GM12878 (cell line): Measurements from ENCODE around the gene TNKS1BP1. TPM values are rescaled to one million over a fixed set of nuclear protein-coding genes. Genes with fewer than 3 reads are reported as not detected.

Source experiments
- ATAC-seq: fragments of 200-7000 bp; cut with Tn5 transposase; 3 replicates; pipeline ENCODE4 v1.9.1; 2020; ENCODE audit warnings: mild to moderate bottlenecking, moderate library complexity
- BruUV-seq: library from RNA; stranded (reverse); fragments of 400-500 nt; replicated peaks from 2 replicates; lab custom pipeline; 2021; lab: Mats Ljungman, UMichigan
- CTCF ChIA-PET: fragments of 300-600 bp; sonication (Branson Sonifier 250); formaldehyde crosslinking; extraction: SDS; loops from one replicate; lab custom pipeline; 2021; ENCODE audit warnings: inconsistent platforms; lab: Yijun Ruan, JAX
- POLR2A ChIA-PET: fragments of 350-600 bp; formaldehyde crosslinking; extraction: SDS; loops from one replicate; lab custom pipeline; 2021; ENCODE audit warnings: inconsistent platforms; lab: Charles Lee
- RAD21 ChIA-PET: fragments of 300-600 bp; sonication (Branson Sonifier 250); formaldehyde crosslinking; loops from one replicate; lab custom pipeline; 2023; ENCODE audit warnings: antibody characterized with exemption; ENCODE audit not compliant: unreplicated experiment; lab: Charles Lee
- SMC1A ChIA-PET: fragments of 300-600 bp; sonication (Branson Sonifier 250); formaldehyde crosslinking; loops from one replicate; lab custom pipeline; 2023; ENCODE audit not compliant: unreplicated experiment, uncharacterized antibody; lab: Charles Lee
- DNase-seq: peaks from one replicate; pipeline ENCODE4 v3.0.0-alpha.2; 2011; ENCODE audit warnings: low read depth, low spot score
- FAIRE-seq: peaks from 3 replicates; lab custom pipeline; 2011; peaks lifted over from hg19 to GRCh38; lab: Jason Lieb, UNC
- H2AFZ ChIP-seq: 2 replicates; pipeline ENCODE4 v1.6.0; 2011; ENCODE audit warnings: low read depth, low read length, control low read depth; ENCODE audit not compliant: control insufficient read depth
- H3K27ac ChIP-seq: 2 replicates; pipeline ENCODE4 v1.5.1; 2011; ENCODE audit warnings: control low read depth; ENCODE audit not compliant: control insufficient read depth, insufficient read depth
- H3K27me3 ChIP-seq, 2 experiments: replicated peaks in 1 of 2; 2 replicates each; pipeline versions ENCODE4 v1.6.0 to v1.6.1; 2011; ENCODE audit warnings: low read length in 1 of 2; ENCODE audit not compliant: control insufficient read depth in 2 of 2, insufficient read depth in 2 of 2
- H3K36me3 ChIP-seq, 2 experiments: 2 replicates each; pipeline ENCODE4 v1.5.1; 2011; ENCODE audit warnings: low read length in 1 of 2; ENCODE audit not compliant: control insufficient read depth in 2 of 2, insufficient read depth in 2 of 2
- H3K4me1 ChIP-seq: 2 replicates; pipeline ENCODE4 v1.6.1; 2011; ENCODE audit warnings: mild to moderate bottlenecking, low read length, moderate library complexity, mixed read lengths; ENCODE audit not compliant: control insufficient read depth, insufficient read depth
- H3K4me2 ChIP-seq: 2 replicates; pipeline ENCODE4 v1.6.0; 2011; ENCODE audit warnings: control low read depth; ENCODE audit not compliant: control insufficient read depth, insufficient read depth
- H3K4me3 ChIP-seq: fragments of 200-600 bp; sonication (generic); 2 replicates; pipeline ENCODE4 v1.5.1; 2016
- H3K79me2 ChIP-seq: 2 replicates; pipeline ENCODE4 v1.6.0; 2011; ENCODE audit warnings: low read length; ENCODE audit not compliant: control insufficient read depth, insufficient read depth
- H3K9ac ChIP-seq: 2 replicates; pipeline ENCODE4 v1.8.0; 2011; ENCODE audit warnings: low read length, control low read depth, mixed read lengths; ENCODE audit not compliant: control insufficient read depth, insufficient read depth
- H3K9me3 ChIP-seq: replicated peaks from 3 replicates; pipeline ENCODE4 v1.5.1; 2011; ENCODE audit warnings: mild to moderate bottlenecking, low read length; ENCODE audit not compliant: control insufficient read depth, insufficient read depth
- H4K20me1 ChIP-seq: 2 replicates; pipeline ENCODE4 v1.6.0; 2011; ENCODE audit not compliant: control insufficient read depth, insufficient read depth
- CHD2 ChIP-seq: IDR thresholded peaks from 2 replicates; pipeline ENCODE4 v1.6.1; 2011; ENCODE audit warnings: low read depth, low read length, improper control_type of control experiment, borderline replicate concordance
- ETV6 ChIP-seq, 2 experiments: fragments of 450-650 bp in 1 of 2; IDR thresholded peaks in 1 of 2; conservative IDR thresholded peaks in 1 of 2; 2 replicates each; pipeline ENCODE4 v1.6.1; 2014; ENCODE audit warnings: antibody characterized with exemption in 1 of 2, borderline replicate concordance in 1 of 2, low read depth in 1 of 2, mild to moderate bottlenecking in 1 of 2, moderate library complexity in 1 of 2
- FOXK2 ChIP-seq: fragments of 450-650 bp; IDR thresholded peaks from 2 replicates; pipeline ENCODE4 v1.6.1; 2017; ENCODE audit warnings: mild to moderate bottlenecking, moderate library complexity
- NFYA ChIP-seq: IDR thresholded peaks from 2 replicates; pipeline ENCODE4 v1.6.1; 2011; ENCODE audit warnings: low read depth, mild to moderate bottlenecking, low read length, improper control_type of control experiment, borderline replicate concordance
- POLR2AphosphoS5 ChIP-seq: IDR thresholded peaks from 2 replicates; pipeline ENCODE4 v1.6.1; 2011; ENCODE audit warnings: mild to moderate bottlenecking, low read length, inconsistent platforms
- SMAD5 ChIP-seq: IDR thresholded peaks from 2 replicates; pipeline ENCODE4 v1.6.1; 2016; ENCODE audit warnings: antibody characterized with exemption, low read depth
- TCF7 ChIP-seq: IDR thresholded peaks from 2 replicates; pipeline ENCODE4 v1.6.1; 2014; ENCODE audit warnings: antibody characterized with exemption, borderline replicate concordance
- WRNIP1 ChIP-seq: IDR thresholded peaks from 2 replicates; pipeline ENCODE4 v1.6.1; 2011; ENCODE audit warnings: low read depth, low read length, improper control_type of control experiment, borderline replicate concordance
- WGBS: methylation state at CpG from one replicate; pipeline ENCODE4 v1.1.6; 2016; ENCODE audit warnings: low lambda C conversion rate; ENCODE audit not compliant: insufficient replicate concordance, insufficient coverage; ENCODE audit errors: missing lambda C conversion rate; 5-methylcytosine and 5-hydroxymethylcytosine counted together
- in situ Hi-C: fragments of 300-500 bp; cut with MboI; formaldehyde crosslinking; loops from 9 replicates; pipeline ENCODE4 v1.14.3; 2018; ENCODE audit warnings: mixed read lengths
- intact Hi-C: fragments of 100-400 bp; cut with micrococcal nuclease; formaldehyde crosslinking; loops from one replicate; pipeline ENCODE4 v1.14.2; 2022; ENCODE audit not compliant: unreplicated experiment
- polyA plus RNA-seq, 11 experiments: library from polyadenylated mRNA; depleted of rRNA in 4 of 11; unstranded in 6 of 11; stranded (reverse) in 5 of 11; fragments of >200 nt; fragmentation: Nextera tagmentation in 4 of 11; fragmentation: Illumina TruSeq in 1 of 11; extraction: Ambion mirVana in 4 of 11; extraction: Trizol in 1 of 11; gene quantifications; 1 replicate in 1 of 11; 2 replicates in 10 of 11; pipeline versions ENCODE4 v1.2.1 to v1.2.3, GENCODE V29; 2011 to 2016; ENCODE audit warnings: inconsistent platforms in 2 of 11, missing spikeins in 2 of 11, low read depth in 1 of 11
- total RNA-seq, 4 experiments: library from RNA; depleted of rRNA in 3 of 4; stranded (reverse); fragments of >200 nt in 3 of 4; fragmentation: Illumina TruSeq in 1 of 4; extraction: Trizol in 1 of 4; gene quantifications; 2 replicates each; pipeline versions ENCODE4 v1.2.1 to v1.2.3, GENCODE V29; 2013 to 2021
- TF ChIP-seq, protein P1 (sequence below): fragments of 450-650 bp; formaldehyde crosslinking; IDR thresholded peaks from 2 replicates; pipeline ENCODE4 v1.4.0; 2020; ENCODE audit warnings: mild to moderate bottlenecking, moderate library complexity
- TF ChIP-seq, protein P2 (sequence below): fragments of 150-350 bp; IDR thresholded peaks from 2 replicates; pipeline ENCODE4 v1.6.1; 2016; ENCODE audit warnings: low read depth, low read length

TNKS1BP1 gene
- total and polyA plus RNA-seq, 10 of the 15 experiments (the other 5 are each of a cell fraction or from before 2014, with no cell fraction given): 0.26 to 15.8 (median 4.3) TPM

DNA sequence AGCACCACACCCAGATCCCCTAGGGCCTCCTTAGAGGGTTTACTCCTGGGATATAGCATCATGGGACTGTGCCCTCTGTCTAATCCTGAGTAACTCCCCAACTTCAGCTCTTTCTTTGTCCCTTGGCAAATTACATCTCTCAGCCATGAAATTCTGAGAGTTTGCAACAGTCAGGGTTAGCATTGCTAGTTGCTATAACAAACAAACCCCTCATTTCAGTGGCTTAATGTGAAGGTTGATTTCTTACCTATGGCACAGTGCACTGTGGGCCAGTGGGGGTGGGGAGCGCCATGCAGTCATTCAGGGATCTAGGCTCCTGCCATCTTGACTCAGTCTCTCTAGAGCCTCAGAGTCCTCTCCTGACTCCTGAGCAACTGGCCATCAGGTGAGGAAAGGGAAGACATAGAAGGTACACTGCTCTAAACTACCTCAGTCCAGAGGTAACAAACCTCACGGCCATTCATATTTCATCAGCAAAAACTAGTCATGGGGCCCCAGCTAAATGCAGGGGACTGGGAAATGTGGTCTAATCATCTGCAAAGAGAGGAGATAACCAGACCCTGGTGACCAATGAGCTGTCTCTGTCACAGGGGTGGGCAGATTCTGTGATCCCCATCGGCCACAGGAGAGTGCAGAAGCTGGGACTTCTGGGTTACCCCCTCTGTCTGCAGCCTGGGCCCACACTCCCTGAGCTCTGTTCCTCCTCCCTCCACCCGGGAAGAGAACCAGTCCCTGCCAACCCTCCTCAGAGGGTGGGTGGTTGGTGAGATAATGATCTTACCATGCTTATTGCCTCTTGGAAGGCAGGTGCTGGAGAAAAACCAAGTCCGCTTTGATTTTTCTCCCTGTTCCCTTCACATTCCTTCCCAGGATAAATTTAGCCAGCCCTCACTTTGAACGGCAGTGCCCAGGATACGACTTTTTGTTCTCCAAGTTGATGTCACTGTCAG, 38.7 kb upstream of the TNKS1BP1 start:
- in situ Hi-C loops: no loop called here
- no peak for ATAC-seq
- intact Hi-C loops: no loop called here
- ChIA-PET RAD21 (no interaction called here), CTCF (interaction anchor here (1.2 to 1.4 kb wide), 2 partner anchors 16 to 163 kb away, joined by 3 to 4 read pairs; no protein-coding TSS in a partner anchor), POLR2A (no interaction called here), SMC1A (interaction anchor here (1.2 to 1.5 kb wide), 3 partner anchors 11 to 130 kb away, joined by 3 to 4 read pairs (median 4); no protein-coding TSS in a partner anchor)
- H3K36me3 ChIP-seq: no peaks in the 10 kb centered on the region
- no peak for FAIRE-seq
- H3K4me2 ChIP-seq: no peak overlapping the region
- no peak overlapping the region for H3K4me3 ChIP-seq
- no peak overlapping the region for H3K27ac ChIP-seq
- H3K79me2 ChIP-seq: no peaks in the 10 kb centered on the region
- BruUV-seq: no TSS peak
- 11% methylated on average over 7 of the region's 7 CpGs for WGBS
- H3K4me1 ChIP-seq: no peaks in the 10 kb centered on the region
- H2AFZ ChIP-seq: no peak overlapping the region
- H3K9me3 ChIP-seq: no peaks in the 10 kb centered on the region
- peaks cover 0 to 3% of the 10 kb centered on the region in 2 experiments; a peak in 2 of 4 replicates for H3K27me3 ChIP-seq
- no peaks in the 10 kb centered on the region for H4K20me1 ChIP-seq
- no peak for DNase-seq
- H3K9ac ChIP-seq: no peak overlapping the region
- TF ChIP-seq, protein P1, sequence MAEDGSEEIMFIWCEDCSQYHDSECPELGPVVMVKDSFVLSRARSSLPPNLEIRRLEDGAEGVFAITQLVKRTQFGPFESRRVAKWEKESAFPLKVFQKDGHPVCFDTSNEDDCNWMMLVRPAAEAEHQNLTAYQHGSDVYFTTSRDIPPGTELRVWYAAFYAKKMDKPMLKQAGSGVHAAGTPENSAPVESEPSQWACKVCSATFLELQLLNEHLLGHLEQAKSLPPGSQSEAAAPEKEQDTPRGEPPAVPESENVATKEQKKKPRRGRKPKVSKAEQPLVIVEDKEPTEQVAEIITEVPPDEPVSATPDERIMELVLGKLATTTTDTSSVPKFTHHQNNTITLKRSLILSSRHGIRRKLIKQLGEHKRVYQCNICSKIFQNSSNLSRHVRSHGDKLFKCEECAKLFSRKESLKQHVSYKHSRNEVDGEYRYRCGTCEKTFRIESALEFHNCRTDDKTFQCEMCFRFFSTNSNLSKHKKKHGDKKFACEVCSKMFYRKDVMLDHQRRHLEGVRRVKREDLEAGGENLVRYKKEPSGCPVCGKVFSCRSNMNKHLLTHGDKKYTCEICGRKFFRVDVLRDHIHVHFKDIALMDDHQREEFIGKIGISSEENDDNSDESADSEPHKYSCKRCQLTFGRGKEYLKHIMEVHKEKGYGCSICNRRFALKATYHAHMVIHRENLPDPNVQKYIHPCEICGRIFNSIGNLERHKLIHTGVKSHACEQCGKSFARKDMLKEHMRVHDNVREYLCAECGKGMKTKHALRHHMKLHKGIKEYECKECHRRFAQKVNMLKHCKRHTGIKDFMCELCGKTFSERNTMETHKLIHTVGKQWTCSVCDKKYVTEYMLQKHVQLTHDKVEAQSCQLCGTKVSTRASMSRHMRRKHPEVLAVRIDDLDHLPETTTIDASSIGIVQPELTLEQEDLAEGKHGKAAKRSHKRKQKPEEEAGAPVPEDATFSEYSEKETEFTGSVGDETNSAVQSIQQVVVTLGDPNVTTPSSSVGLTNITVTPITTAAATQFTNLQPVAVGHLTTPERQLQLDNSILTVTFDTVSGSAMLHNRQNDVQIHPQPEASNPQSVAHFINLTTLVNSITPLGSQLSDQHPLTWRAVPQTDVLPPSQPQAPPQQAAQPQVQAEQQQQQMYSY (CRISPR knock-in tag): no peak
- TF ChIP-seq SMAD5 (no peak), NFYA (no peak), POLR2AphosphoS5 (no peak), ETV6 (conservative IDR thresholded peaks at IDR 0.05 in 1 of 2, IDR thresholded peaks at IDR 0.05 in 1 of 2; ENCODE audit: borderline replicate concordance in 1 of 2, low read depth in 1 of 2) (no peak), CHD2 (no peak), TCF7 (no peak), FOXK2 (no peak), WRNIP1 (no peak)
- TF ChIP-seq, protein P2, sequence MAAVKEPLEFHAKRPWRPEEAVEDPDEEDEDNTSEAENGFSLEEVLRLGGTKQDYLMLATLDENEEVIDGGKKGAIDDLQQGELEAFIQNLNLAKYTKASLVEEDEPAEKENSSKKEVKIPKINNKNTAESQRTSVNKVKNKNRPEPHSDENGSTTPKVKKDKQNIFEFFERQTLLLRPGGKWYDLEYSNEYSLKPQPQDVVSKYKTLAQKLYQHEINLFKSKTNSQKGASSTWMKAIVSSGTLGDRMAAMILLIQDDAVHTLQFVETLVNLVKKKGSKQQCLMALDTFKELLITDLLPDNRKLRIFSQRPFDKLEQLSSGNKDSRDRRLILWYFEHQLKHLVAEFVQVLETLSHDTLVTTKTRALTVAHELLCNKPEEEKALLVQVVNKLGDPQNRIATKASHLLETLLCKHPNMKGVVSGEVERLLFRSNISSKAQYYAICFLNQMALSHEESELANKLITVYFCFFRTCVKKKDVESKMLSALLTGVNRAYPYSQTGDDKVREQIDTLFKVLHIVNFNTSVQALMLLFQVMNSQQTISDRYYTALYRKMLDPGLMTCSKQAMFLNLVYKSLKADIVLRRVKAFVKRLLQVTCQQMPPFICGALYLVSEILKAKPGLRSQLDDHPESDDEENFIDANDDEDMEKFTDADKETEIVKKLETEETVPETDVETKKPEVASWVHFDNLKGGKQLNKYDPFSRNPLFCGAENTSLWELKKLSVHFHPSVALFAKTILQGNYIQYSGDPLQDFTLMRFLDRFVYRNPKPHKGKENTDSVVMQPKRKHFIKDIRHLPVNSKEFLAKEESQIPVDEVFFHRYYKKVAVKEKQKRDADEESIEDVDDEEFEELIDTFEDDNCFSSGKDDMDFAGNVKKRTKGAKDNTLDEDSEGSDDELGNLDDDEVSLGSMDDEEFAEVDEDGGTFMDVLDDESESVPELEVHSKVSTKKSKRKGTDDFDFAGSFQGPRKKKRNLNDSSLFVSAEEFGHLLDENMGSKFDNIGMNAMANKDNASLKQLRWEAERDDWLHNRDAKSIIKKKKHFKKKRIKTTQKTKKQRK: no peak
